Heart right ventricle (tissue), 16 donors: ENCODE results near the gene DLX5. TPM values are rescaled to one million over a fixed set of nuclear protein-coding genes. Genes with fewer than 3 reads are reported as not detected.

ENCODE experiments used
- ATAC-seq, 8 donors: fragments of 200-7000 bp; cut with Tn5 transposase; one replicate each; pipeline ENCODE4 v1.9.1; 2020; ENCODE audit warnings: mild to moderate bottlenecking in 8 of 8, moderate library complexity in 8 of 8, moderate number of reproducible peaks in 1 of 8
- DNase-seq, 2 donors: peaks; one replicate each; pipeline ENCODE4 v3.0.0-alpha.2; 2020
- H3K27ac ChIP-seq, 10 donors: fragments of 200-600 bp; sonication (generic) in 2 of 10; one replicate each; pipeline versions ENCODE4 v1.5.0 to v1.8.0; 2020 to 2022; ENCODE audit warnings: mild to moderate bottlenecking in 3 of 10
- H3K27me3 ChIP-seq, 7 donors: fragments of 200-600 bp; one replicate each; pipeline ENCODE4 v1.8.0; 2021 to 2022; ENCODE audit warnings: mild to moderate bottlenecking in 2 of 7
- H3K36me3 ChIP-seq, 9 donors: fragments of 200-600 bp; sonication (generic) in 1 of 9; one replicate each; pipeline versions ENCODE4 v1.5.0 to v1.8.0; 2020 to 2022; ENCODE audit warnings: mild to moderate bottlenecking in 2 of 9
- H3K4me1 ChIP-seq, 9 donors: fragments of 200-600 bp; sonication (generic) in 1 of 9; one replicate each; pipeline versions ENCODE4 v1.5.0 to v1.8.0; 2020 to 2022; ENCODE audit warnings: mild to moderate bottlenecking in 4 of 9
- H3K4me3 ChIP-seq, 10 donors: fragments of 200-600 bp; sonication (generic) in 2 of 10; one replicate each; pipeline versions ENCODE4 v1.5.0 to v1.8.0; 2020 to 2022; ENCODE audit warnings: mild to moderate bottlenecking in 7 of 10, moderate library complexity in 2 of 10
- H3K9me3 ChIP-seq, 11 donors: fragments of 200-600 bp in 10 of 11; sonication (generic) in 2 of 11; one replicate each; pipeline versions ENCODE4 v1.5.0 to v1.8.0; 2013 to 2022; ENCODE audit warnings: mild to moderate bottlenecking in 2 of 11, control low read depth in 1 of 11, moderate library complexity in 1 of 11
- WGBS, 2 donors: extraction: QIAGEN DNeasy Blood & Tissue Kit; methylation state at CpG; one replicate each; pipeline ENCODE4 v1.1.7; 2013; ENCODE audit warnings: inconsistent platforms in 1 of 2; 5-methylcytosine and 5-hydroxymethylcytosine counted together
- intact Hi-C, 10 donors: fragments of 100-400 bp; cut with DNase I; formaldehyde crosslinking; loops; one replicate each; pipeline versions ENCODE4 v1.11.1 to v1.14.2; 2022
- polyA plus RNA-seq, 2 donors: library from polyadenylated mRNA; stranded (reverse); fragments of 200-250 nt; gene quantifications; one replicate each; pipeline ENCODE4 v1.2.3, GENCODE V29; 2013
- total RNA-seq, 10 donors: library from RNA; stranded (reverse); fragmentation: NEBNext Ultra II Directional in 3 of 10; extraction: Animal tissue kit (Norgen Biotek cat#: 25700) in 3 of 10; gene quantifications; one replicate each; pipeline versions ENCODE4 v1.2.1 to v1.2.4, GENCODE V29; 2021 to 2023
- TF ChIP-seq, protein P1 (sequence below), 9 donors: fragments of 200-600 bp; sonication (generic) in 2 of 9; IDR thresholded peaks; one replicate each; pipeline versions ENCODE4 v1.5.0 to v1.8.0; 2021 to 2022; ENCODE audit warnings: antibody characterized with exemption in 9 of 9, mild to moderate bottlenecking in 5 of 9, moderate library complexity in 1 of 9
- donor health status: Arrhythmogenic right ventricular cardiomyopathy.
- donor health status: ischemic (EF 13 %, LVEDD 7.1; RV severe dilation, severe dysfunction).
- donor health status: healthy with polysubstance abuse.
- donor health status: DM: no; HTN: yes; CAD: no.
- donor health status: DM: no; HTN: no; CAD: no.
- donor health status: ischemic (EF 25% LVEDD 6.9; RV normal size, moderate dysfunction).
- donor health status: ischemic (EF 25% LVEDD 5.7; RV mildly dilated, moderate dysfunction).
- donor health status: healthy.
- donor health status: DM: yes; HTN: yes; CAD: no.
- donor health status: Ischemic cardiomyopathy.
- donor health status: ischemic (EF 35%, LVEDD 5.7; RV mildly dilated, moderate dysfunction).
- donor health status: nonischemic (EF 11% LVEDD 7.7; RV severe dilation, severe dysfunction).
- donor health status: DM: yes; HTN: yes; CAD: no.
- donor health status: PGD.
- donor health status: ischemic (EF 29% LVEDD 5.4; RV normal size, mild dysfunction).
- donor health status: nonischemic (EF 23%, LVEDD 6.1; RV moderate dilation, normal function).

DLX5 gene
- total and polyA plus RNA-seq, 12 donors = 0.09 TPM; not detected in 11

DNA sequence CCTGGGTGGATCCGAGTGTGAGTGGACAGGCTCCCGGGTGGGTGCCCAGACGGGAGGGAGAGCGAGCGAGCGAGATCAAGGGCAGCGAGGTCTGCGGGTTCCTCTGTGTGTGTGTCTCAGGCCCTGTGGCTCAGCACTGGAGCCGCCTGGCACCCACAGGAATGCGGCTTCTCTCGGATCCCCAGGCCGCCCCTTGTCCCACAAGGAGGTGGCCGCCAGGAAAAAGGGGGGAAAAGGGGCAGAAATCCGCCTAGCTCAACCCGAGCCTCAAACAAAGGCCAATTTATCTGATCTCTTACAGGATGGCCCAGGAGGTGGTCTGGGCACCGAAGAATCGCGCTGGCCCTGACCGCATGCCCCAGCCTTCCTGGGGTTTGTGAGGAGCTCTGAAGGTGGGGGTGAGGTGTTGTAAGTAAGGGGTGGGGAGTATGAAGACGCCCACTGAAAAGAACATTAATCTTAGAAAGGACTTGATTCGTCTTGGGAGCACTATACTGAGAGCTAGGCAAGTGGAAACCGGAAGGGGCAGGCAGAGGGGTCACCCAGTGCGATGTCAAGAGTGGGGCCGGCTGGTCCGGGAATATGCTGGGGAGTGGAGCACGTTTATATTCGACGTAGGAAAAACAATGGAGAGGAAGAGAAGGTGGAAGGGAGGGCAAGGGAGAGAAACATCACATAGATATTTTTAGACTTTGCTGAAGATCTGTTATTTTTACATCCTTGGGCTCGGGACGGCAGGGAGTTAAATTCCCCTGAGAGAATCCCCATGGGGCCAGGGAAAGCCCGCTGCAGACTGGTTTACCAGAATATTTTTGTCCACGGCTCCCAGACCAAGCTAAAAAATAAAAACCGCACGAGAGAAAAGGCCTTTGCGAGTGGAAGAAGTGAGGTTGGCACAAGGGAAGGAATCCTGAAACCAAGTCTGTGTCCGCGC, 7.2 kb downstream of the DLX5 start:
- no peaks in the 10 kb centered on the region for H3K36me3 ChIP-seq
- no peak for DNase-seq
- peak in 7 of 8 donors; percentile 11 to 33 (median 20) for ATAC-seq
- H3K27ac ChIP-seq = no peak overlapping the region
- peaks cover 6 to 43% (median 33%) of the 10 kb centered on the region in 9 donors for H3K4me1 ChIP-seq
- TF ChIP-seq, protein P1, sequence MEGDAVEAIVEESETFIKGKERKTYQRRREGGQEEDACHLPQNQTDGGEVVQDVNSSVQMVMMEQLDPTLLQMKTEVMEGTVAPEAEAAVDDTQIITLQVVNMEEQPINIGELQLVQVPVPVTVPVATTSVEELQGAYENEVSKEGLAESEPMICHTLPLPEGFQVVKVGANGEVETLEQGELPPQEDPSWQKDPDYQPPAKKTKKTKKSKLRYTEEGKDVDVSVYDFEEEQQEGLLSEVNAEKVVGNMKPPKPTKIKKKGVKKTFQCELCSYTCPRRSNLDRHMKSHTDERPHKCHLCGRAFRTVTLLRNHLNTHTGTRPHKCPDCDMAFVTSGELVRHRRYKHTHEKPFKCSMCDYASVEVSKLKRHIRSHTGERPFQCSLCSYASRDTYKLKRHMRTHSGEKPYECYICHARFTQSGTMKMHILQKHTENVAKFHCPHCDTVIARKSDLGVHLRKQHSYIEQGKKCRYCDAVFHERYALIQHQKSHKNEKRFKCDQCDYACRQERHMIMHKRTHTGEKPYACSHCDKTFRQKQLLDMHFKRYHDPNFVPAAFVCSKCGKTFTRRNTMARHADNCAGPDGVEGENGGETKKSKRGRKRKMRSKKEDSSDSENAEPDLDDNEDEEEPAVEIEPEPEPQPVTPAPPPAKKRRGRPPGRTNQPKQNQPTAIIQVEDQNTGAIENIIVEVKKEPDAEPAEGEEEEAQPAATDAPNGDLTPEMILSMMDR (IDR thresholded peaks at IDR 0.05) = no peak
- no peaks in the 10 kb centered on the region for H3K9me3 ChIP-seq
- peaks cover 53 to 100% (median 99%) of the 10 kb centered on the region in 7 donors for H3K27me3 ChIP-seq
- WGBS, 2 donors = 3 to 7% methylated on average over 37 of the region's 37 CpGs
- peak overlapping the region in 4 of 10 donors; percentile 5 to 18 (median 14) for H3K4me3 ChIP-seq
- intact Hi-C loops = no loop called here

DNA sequence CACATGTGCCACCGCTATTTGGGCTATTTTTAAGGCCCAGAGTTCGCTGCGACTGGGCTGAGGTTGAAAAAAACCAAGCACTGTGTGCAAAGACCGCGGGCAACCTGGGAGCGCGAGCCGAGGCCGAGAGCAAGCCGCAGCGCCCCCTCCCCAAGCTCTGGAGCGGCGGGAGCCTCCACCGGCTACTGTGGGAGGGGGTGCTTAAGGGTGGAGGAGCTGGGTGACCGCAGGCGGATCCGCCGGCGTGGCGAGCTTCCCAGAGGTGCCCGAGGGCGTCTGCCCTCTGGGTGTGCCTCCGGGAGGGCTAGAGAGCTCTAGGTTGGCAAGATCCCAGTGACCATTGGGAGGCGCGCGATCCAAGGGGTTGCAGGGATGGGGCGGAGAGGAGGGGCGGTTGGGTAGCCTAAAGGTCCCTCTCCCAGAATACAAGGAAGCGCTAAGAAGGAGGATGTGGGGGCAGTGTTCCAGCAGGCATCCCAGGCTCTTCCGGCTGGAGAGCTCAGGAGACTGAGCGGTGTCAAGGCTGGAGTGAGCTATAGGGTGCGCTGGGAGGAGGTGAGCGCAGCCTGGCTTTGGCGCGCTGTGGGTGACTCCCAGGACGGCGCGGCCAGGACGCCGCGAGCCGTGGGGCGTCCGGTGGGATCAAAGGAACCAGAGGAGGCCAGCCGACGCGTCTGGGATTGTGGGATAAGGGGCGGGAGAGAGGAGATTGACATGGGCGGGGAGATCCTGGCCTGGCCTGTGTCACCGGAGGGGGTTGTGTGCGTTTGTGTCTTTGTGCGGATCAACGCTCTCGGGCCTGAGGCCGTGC, 8.0 kb downstream of the DLX5 start:
- Histone ChIP-seq H3K9me3 (no peaks in the 10 kb centered on the region), H3K4me3 (peak overlapping the region in 2 of 10 donors; percentile 12 to 14)
- 1 to 2% methylated on average over 54 to 55 of the region's 55 CpGs for WGBS, 2 donors

DNA sequence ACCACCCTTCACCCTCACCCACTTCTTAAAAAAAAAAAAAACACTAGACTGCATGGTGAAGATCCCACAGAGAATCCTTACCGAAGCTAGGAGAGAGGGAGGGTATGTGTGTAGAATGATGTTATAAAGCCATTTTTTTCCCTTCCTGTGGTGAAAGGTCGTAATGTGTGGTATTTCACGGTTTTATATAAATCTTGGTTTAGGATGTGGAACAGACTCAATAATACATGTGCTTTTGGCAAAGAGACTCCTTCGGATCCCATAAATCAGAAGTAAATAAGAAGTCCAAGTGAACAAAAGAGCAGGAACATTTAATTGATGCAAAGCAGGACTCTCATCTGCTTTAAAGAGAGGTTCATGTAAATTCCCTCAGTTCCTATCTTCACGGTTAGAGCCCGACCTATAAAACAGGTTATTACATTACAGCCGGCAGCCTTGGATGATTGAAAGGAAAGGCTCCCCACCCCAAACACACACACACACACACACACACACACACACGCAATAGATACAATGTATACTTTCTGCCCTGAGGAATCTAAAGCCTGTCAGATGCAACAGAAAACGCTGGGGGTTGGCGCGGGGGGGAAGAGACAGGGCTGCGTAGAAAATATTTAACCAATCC, 8.8 kb downstream of the DLX5 start:
- H3K27me3 ChIP-seq = peaks cover 44 to 100% (median 99%) of the 10 kb centered on the region in 7 donors
- H3K4me1 ChIP-seq = peaks cover 4 to 29% (median 20%) of the 10 kb centered on the region in 9 donors
- H3K27ac ChIP-seq = no peak overlapping the region
- intact Hi-C loops = no loop called here
- H3K9me3 ChIP-seq = no peaks in the 10 kb centered on the region
- DNase-seq = no peak
- TF ChIP-seq, protein P1 (IDR thresholded peaks at IDR 0.05) = no peak
- H3K36me3 ChIP-seq = no peaks in the 10 kb centered on the region
- no peak overlapping the region for H3K4me3 ChIP-seq
- 2 to 5% methylated on average over 12 of the region's 12 CpGs for WGBS, 2 donors
- ATAC-seq = no peak

More for the DNA sequence above, 8.0 kb downstream of the DLX5 start:
- DNase-seq = no peak
- Histone ChIP-seq H3K27me3 (peaks cover 51 to 100% (median 99%) of the 10 kb centered on the region in 7 donors), H3K4me1 (peaks cover 6 to 37% (median 27%) of the 10 kb centered on the region in 9 donors), H3K27ac (no peak overlapping the region), H3K36me3 (no peaks in the 10 kb centered on the region)
- ATAC-seq = peak in 6 of 8 donors; percentile 22 to 50 (median 30)
- TF ChIP-seq, protein P1 (IDR thresholded peaks at IDR 0.05) = no peak
- intact Hi-C loops = no loop called here

DNA sequence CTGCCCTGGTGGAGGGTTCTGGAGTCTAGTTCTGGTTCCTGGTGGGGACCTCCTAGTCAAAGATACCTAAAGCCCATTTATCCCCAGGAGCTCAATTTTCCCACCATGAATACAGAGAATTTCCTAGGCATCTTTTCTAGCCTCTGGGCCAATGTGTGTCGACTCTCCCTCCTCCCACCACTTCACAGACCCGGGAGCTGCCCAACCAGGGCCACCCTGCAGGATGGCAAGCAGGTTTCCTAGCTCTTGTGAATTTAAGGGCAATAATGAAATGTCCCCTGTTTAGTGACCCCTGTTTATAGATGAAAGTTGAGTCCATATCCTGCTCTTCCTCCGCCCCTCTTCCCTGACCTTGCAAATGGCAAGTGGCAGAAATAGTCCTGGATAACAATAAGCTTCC, 9.4 kb downstream of the DLX5 start:
- TF ChIP-seq, protein P1 (IDR thresholded peaks at IDR 0.05) = no peak
- Histone ChIP-seq H3K27me3 (peaks cover 42 to 100% (median 99%) of the 10 kb centered on the region in 7 donors), H3K36me3 (no peaks in the 10 kb centered on the region), H3K9me3 (no peaks in the 10 kb centered on the region), H3K4me3 (no peak overlapping the region), H3K4me1 (peaks cover 4 to 26% (median 17%) of the 10 kb centered on the region in 9 donors), H3K27ac (no peak overlapping the region)
- intact Hi-C loops = no loop called here
- ATAC-seq (no peak), DNase-seq (no peak)
- 7 to 8% methylated on average over 3 of the region's 3 CpGs for WGBS, 2 donors
